K562 (cell line): Measurements from ENCODE around the gene AIPL1. TPM values are rescaled to one million over a fixed set of nuclear protein-coding genes. Genes with fewer than 3 reads are reported as not detected.

Source experiments
- ATF1 ChIP-seq, 2 experiments: fragments of 450-650 bp in 1 of 2; IDR thresholded peaks; 2 replicates each; pipeline ENCODE4 v1.6.1; 2016; ENCODE audit warnings: missing compliant biosample characterization in 1 of 2, missing genetic modification characterization in 1 of 2
- C11orf30 ChIP-seq: fragments of 450-650 bp; IDR thresholded peaks from 2 replicates; pipeline ENCODE4 v1.6.1; 2016; ENCODE audit warnings: low read depth, mild to moderate bottlenecking
- CBX2 ChIP-seq: fragments of 200-600 bp; sonication (generic); IDR thresholded peaks from one replicate; pipeline ENCODE4 v1.6.1; 2012; ENCODE audit warnings: mild to moderate bottlenecking, low read length, inconsistent platforms; ENCODE audit not compliant: insufficient read depth, poor library complexity, severe bottlenecking
- DIDO1 ChIP-seq: fragments of 450-650 bp; IDR thresholded peaks from 2 replicates; pipeline ENCODE4 v1.6.1; 2016; ENCODE audit warnings: low read depth, missing biosample characterization, missing genetic modification characterization
- FOXA1 ChIP-seq: fragments of 450-650 bp; IDR thresholded peaks from 2 replicates; pipeline ENCODE4 v1.6.1; 2016; ENCODE audit warnings: mild to moderate bottlenecking, borderline replicate concordance
- GABPA ChIP-seq: fragments of 200-800 bp; sonication (Bioruptor generic); conservative IDR thresholded peaks from 2 replicates; pipeline ENCODE4 v1.6.1; 2016; ENCODE audit warnings: low read depth, missing genetic modification characterization, missing compliant biosample characterization
- HDAC8 ChIP-seq: fragments of 450-650 bp; IDR thresholded peaks from 2 replicates; pipeline ENCODE4 v1.6.1; 2016; ENCODE audit warnings: mild to moderate bottlenecking, missing genetic modification characterization, moderate library complexity, missing compliant biosample characterization
- HMG20A ChIP-seq: fragments of 450-650 bp; formaldehyde crosslinking; conservative IDR thresholded peaks from 2 replicates; pipeline ENCODE4 v1.4.0; 2020; ENCODE audit warnings: mild to moderate bottlenecking, mixed read lengths
- HNRNPH1 ChIP-seq: fragments of 200-400 bp; formaldehyde crosslinking; optimal IDR thresholded peaks from 2 replicates; pipeline ENCODE3; 2017; ENCODE audit warnings: low read depth, mild to moderate bottlenecking, low read length, moderate library complexity
- HNRNPK ChIP-seq: fragments of 200-400 bp; formaldehyde crosslinking; IDR thresholded peaks from one replicate; pipeline ENCODE4 v1.6.1; 2018; ENCODE audit warnings: mild to moderate bottlenecking, low read depth, low read length; ENCODE audit not compliant: poor library complexity, severe bottlenecking
- JUN ChIP-seq, 2 experiments: sonication (generic) in 1 of 2; formaldehyde crosslinking in 1 of 2; IDR thresholded peaks; 2 replicates each; pipeline versions ENCODE4 v1.6.1 to v1.8.0; 2012 to 2022; ENCODE audit warnings: borderline replicate concordance in 2 of 2, mild to moderate bottlenecking in 2 of 2, improper control_type of control experiment in 1 of 2, low read depth in 1 of 2, low read length in 1 of 2, missing genetic modification reagents in 1 of 2
- MYNN ChIP-seq, 2 experiments: sonication (generic); formaldehyde crosslinking in 1 of 2; IDR thresholded peaks; 2 replicates each; pipeline versions ENCODE4 v1.5.0 to v1.6.1; 2016 to 2020; ENCODE audit warnings: antibody characterized with exemption in 1 of 2, missing genetic modification reagents in 1 of 2
- NFXL1 ChIP-seq: fragments of 450-650 bp; formaldehyde crosslinking; IDR thresholded peaks from 2 replicates; pipeline ENCODE4 v1.4.0; 2021; ENCODE audit warnings: mild to moderate bottlenecking
- NR2C1 ChIP-seq, 2 experiments: fragments of 450-650 bp; IDR thresholded peaks; 2 replicates each; pipeline ENCODE4 v1.6.1; 2017; ENCODE audit warnings: mild to moderate bottlenecking in 2 of 2, antibody characterized with exemption in 1 of 2, inconsistent platforms in 1 of 2, missing compliant biosample characterization in 1 of 2, missing genetic modification characterization in 1 of 2
- NR2C2 ChIP-seq, 2 experiments: fragments of 200-800 bp in 1 of 2; sonication (Bioruptor generic) in 1 of 2; sonication (generic) in 1 of 2; formaldehyde crosslinking in 1 of 2; IDR thresholded peaks; 2 replicates each; pipeline versions ENCODE4 v1.6.1 to v1.8.0; 2016 to 2022; ENCODE audit warnings: mild to moderate bottlenecking in 1 of 2, missing compliant biosample characterization in 1 of 2, missing genetic modification characterization in 1 of 2, missing genetic modification reagents in 1 of 2
- NR2F6 ChIP-seq: fragments of 450-650 bp; formaldehyde crosslinking; IDR thresholded peaks from 2 replicates; pipeline ENCODE4 v1.4.0; 2020; ENCODE audit warnings: mild to moderate bottlenecking
- NR3C1 ChIP-seq: sonication (generic); formaldehyde crosslinking; IDR thresholded peaks from 2 replicates; pipeline ENCODE4 v1.8.1; 2022; ENCODE audit warnings: missing genetic modification reagents
- PRPF4 ChIP-seq: fragments of 200-400 bp; formaldehyde crosslinking; IDR thresholded peaks from one replicate; pipeline ENCODE4 v1.6.1; 2017; ENCODE audit warnings: low read length, low read depth, mild to moderate bottlenecking; ENCODE audit not compliant: insufficient read depth, poor library complexity, severe bottlenecking
- RB1 ChIP-seq: fragments of 450-650 bp; IDR thresholded peaks from 2 replicates; pipeline ENCODE4 v1.6.1; 2017; ENCODE audit warnings: low read depth, mild to moderate bottlenecking
- SIN3B ChIP-seq: fragments of 450-650 bp; IDR thresholded peaks from 2 replicates; pipeline ENCODE4 v1.6.1; 2017; ENCODE audit warnings: low read depth, mild to moderate bottlenecking, moderate library complexity
- TARDBP ChIP-seq: fragments of 450-650 bp; IDR thresholded peaks from 2 replicates; pipeline ENCODE4 v1.6.1; 2016
- UBTF ChIP-seq, 2 experiments: IDR thresholded peaks; 2 replicates each; pipeline ENCODE4 v1.6.1; 2012; ENCODE audit warnings: improper control_type of control experiment in 2 of 2, low read depth in 2 of 2, low read length in 2 of 2, borderline replicate concordance in 1 of 2
- ZBTB1 ChIP-seq: sonication (generic); formaldehyde crosslinking; IDR thresholded peaks from 2 replicates; pipeline ENCODE4 v1.8.1; 2023; ENCODE audit warnings: missing genetic modification reagents, low read depth, mild to moderate bottlenecking, borderline replicate concordance
- ZNF384 ChIP-seq: IDR thresholded peaks from 2 replicates; pipeline ENCODE4 v1.6.1; 2012; ENCODE audit warnings: low read depth, low read length, improper control_type of control experiment
- polyA plus RNA-seq, 8 experiments: library from polyadenylated mRNA; depleted of rRNA in 4 of 8; stranded (reverse) in 5 of 8; unstranded in 3 of 8; fragments of >200 nt; fragmentation: Nextera tagmentation in 2 of 8; fragmentation: Illumina TruSeq in 1 of 8; extraction: Ambion mirVana in 2 of 8; extraction: Trizol in 1 of 8; gene quantifications; 2 replicates each; pipeline versions ENCODE4 v1.2.1 to v1.2.3, GENCODE V29; 2011 to 2014; ENCODE audit warnings: inconsistent platforms in 1 of 8, missing spikeins in 1 of 8
- total RNA-seq, 7 experiments: library from RNA; depleted of rRNA in 6 of 7; stranded (reverse); fragments of >200 nt in 6 of 7; fragmentation: Illumina TruSeq in 2 of 7; extraction: Trizol in 2 of 7; gene quantifications; 2 replicates each; pipeline versions ENCODE4 v1.2.1 to v1.2.3, GENCODE V29; 2011 to 2021; ENCODE audit warnings: low replicate concordance in 1 of 7

The AIPL1 gene
- total and polyA plus RNA-seq, 9 of the 15 experiments (the other 6 are each of a cell fraction or from before 2014, with no cell fraction given), result not detected

DNA sequence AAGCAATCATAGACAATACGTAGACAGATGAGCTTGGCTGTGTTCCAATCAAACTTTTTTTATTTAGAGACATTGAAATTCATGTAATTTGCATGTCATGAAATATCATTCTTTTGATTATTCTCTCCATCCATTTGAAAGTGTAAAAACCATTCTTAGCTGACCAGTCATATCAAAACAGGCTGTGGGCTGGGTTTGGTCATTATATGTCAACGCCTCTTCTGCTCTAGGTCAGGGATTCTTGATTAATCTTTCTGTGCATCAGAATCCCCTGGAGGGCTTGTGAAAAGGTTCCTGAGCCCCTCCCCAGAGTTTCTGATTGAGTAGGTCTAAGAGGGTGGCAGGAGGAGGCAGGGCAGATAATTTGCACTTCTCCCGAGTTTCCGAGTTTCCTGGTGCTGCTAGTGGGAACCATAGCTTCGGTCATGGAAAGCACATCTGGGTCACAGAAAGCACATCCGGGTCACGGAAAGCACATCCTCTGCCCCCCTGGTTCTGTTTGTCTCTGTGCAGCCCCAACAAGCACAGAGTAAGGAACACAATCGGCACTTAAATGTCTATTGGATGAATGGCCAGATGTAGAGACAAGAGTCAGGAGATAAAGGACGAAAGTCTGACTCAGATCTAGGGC lies 25.7 kb upstream of the AIPL1 start (continued):
- TF ChIP-seq HMG20A (CRISPR knock-in tag), result no peak
- no peak for TF ChIP-seq HNRNPH1
- TF ChIP-seq UBTF (IDR thresholded peaks at IDR 0.05; ENCODE audit: borderline replicate concordance in 1 of 2, low read depth in 2 of 2, low read length in 2 of 2), result no peak
- peak; percentile 56 for TF ChIP-seq GABPA
- TF ChIP-seq FOXA1, result no peak
- no peak for TF ChIP-seq JUN (IDR thresholded peaks at IDR 0.05; ENCODE audit: borderline replicate concordance, low read depth, low read length)
- TF ChIP-seq JUN (CRISPR knock-in tag; IDR thresholded peaks at IDR 0.05; ENCODE audit: borderline replicate concordance), result no peak
- TF ChIP-seq PRPF4, result no peak
- TF ChIP-seq NFXL1, result no peak
- no peak for TF ChIP-seq CBX2
- TF ChIP-seq C11orf30, result no peak
- no peak for TF ChIP-seq DIDO1
- no peak for TF ChIP-seq MYNN (IDR thresholded peaks at IDR 0.05)
- TF ChIP-seq MYNN (CRISPR knock-in tag; IDR thresholded peaks at IDR 0.05), result no peak
- no peak for TF ChIP-seq RB1
- no peak for TF ChIP-seq ATF1 (CRISPR knock-in tag; IDR thresholded peaks at IDR 0.05)
- no peak for TF ChIP-seq ATF1 (tag; IDR thresholded peaks at IDR 0.05)
- no peak for TF ChIP-seq NR3C1 (CRISPR knock-in tag)
- TF ChIP-seq NR2F6 (CRISPR knock-in tag), result no peak
- TF ChIP-seq ZNF384, result no peak
- TF ChIP-seq NR2C2 (CRISPR knock-in tag; IDR thresholded peaks at IDR 0.05), result peak; percentile 35; the same call in 1 of the 2 replicates
- peak; percentile 82 for TF ChIP-seq NR2C2 (tag; IDR thresholded peaks at IDR 0.05)
- TF ChIP-seq NR2C1 (IDR thresholded peaks at IDR 0.05), result peak; percentile 81
- peak; percentile 87 for TF ChIP-seq NR2C1 (tag; IDR thresholded peaks at IDR 0.05)
- no peak for TF ChIP-seq ZBTB1
- no peak for TF ChIP-seq SIN3B
- TF ChIP-seq HNRNPK, result no peak
- TF ChIP-seq HDAC8 (tag), result no peak
- no peak for TF ChIP-seq TARDBP
